HCEC 1CT (cell line): ENCODE measurements around the gene BATF3.

ENCODE experiments used
- DNase-seq: peaks from one replicate; pipeline ENCODE4 v3.0.0-alpha.2; 2017

Gene BATF3

GRCh38 chr1:212702672-212703071, 3.0 kb upstream of the BATF3 start:
- DNase-seq = no peak

- no peak for DNase-seq
Observed at GRCh38 chr1:212701910-212702309, 2.3 kb upstream of the BATF3 start.

GRCh38 chr1:212700892-212701819, 1.5 kb upstream of the BATF3 start:
- DNase-seq = peak; percentile 69

DNA sequence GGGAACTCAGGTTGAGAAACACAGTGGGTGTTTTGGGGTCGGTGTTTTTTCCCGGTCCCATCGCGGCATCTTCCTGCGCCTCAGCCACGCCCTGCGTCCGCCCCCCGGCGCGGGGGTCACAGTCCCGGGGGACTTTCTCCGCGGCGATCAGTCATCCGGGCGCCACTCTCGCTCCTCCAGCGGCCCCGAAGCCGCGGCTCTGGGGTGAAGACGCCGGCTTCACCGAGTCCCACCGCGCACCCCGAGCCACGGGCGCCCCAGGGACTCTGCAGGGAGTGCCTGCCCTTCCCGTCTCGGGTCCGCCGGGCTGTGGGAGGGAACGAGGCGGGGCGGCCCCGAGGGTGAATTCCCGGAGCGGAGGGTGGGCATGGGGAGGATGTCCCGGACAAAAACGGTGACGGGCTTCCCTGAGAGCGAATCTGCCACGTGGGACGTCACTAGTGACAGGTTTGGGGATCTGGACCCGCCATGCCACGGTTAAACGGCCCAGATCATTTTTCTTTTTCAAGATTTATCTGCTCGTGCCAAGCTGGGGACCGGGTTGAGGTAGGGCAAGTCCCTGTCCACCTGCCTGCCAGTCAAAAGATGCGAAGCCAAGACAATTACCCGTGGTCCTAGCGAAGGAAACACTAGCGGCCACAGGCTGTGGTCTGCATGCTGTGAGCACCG, 717 bp upstream of the BATF3 start:
- no peak for DNase-seq

- DNase-seq = peak; percentile 21
Observed at GRCh38 chr1:212699104-212699624, 476 bp downstream of the BATF3 start.

GRCh38 chr1:212698467-212699103, 1.1 kb downstream of the BATF3 start:
- no peak for DNase-seq

DNA sequence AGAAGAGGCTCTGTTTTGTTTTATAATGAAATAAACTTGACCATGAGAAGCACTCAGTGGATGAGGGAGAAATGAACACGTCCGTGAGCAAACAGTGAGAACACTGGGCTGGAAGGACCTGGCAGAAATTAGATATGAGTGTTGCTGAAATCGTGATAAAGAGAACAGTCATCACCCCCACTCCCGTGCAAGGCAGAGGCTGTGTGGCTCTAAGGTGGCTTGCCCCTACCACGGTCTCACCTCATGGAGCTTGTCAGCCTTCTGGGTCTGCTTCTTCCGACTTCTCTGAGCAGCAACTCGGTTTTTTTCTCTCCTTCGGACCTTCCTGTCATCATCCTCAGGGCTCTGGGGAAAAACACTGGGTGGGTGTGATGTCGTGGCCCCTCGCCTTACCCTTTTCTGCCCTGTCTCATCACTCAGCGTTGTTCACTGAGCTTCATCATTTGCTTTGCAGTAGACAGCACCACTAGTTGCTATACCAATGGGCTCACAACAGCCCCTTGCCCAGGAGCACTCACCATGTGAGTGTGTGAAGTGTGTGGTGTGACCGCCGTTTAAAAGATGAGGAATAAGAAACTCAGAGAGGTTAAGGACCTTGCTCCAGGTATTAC, 2.8 kb downstream of the BATF3 start:
- no peak for DNase-seq

GRCh38 chr1:212692774-212693644, 6.6 kb downstream of the BATF3 start:
- DNase-seq = peak; percentile 68

- no peak for DNase-seq
Observed at GRCh38 chr1:212691561-212692071, 8.0 kb downstream of the BATF3 start.

DNA sequence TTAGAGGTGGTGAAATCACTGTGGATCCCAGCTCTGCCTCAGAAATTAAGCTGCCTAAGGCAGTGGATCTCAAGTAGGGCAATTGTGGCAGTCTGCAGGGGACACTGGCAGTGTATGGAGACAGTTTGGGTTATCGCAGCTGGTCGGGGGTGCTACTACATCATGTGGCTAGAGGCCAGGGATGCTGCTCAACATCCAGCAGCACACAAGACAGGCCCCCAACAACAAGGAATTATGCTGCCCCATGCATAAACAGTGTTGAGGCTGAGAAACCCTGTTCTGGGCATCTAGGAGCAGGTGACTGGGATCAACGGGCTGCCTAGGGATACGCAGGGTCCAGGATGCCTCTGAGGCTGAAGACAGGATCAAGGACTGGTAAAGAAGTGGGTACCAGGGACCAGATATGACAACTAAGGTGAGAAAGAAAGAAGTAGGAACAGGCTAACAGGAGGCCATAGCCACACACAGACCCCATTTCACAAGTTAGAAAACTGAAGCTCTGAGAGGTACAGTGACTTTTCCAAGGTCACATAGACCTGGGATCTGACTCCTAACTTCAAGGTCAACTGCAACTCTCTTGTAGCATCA, 8.7 kb downstream of the BATF3 start:
- DNase-seq = no peak

DNA sequence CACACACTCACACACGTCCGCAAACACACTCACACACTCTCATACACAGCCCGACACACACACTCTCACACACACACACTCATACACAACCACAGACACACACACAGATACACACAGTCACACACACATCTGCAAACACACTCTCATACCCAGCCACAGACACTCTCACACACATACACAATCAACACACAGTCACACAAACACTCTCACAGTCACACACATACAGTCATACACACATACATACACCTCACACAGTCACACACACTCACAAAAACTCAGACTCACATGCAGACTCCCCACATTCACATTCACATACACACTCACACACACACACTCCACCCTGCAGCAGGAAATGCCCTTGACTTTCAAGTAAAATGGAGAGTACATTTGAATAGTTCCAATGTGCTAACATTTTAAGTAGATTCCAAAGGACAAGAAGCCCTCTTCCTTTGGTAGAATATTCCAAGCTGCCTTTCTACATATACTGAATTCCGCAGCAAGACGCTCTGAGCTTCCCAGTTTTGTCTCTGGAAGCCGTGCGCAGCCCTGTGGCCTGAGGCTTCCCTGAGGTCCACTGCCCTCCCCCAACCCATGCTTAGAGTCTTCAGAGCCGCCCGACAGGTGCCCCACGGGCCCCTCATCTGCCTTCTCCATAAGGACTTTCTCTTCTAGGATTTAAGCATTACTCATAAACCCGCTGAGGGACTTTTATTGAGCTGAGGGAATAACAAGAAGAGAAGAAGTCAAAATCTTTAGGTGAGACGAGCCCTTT, 9.7 kb downstream of the BATF3 start:
- no peak for DNase-seq

GRCh38 chr1:212689196-212689725, 10.4 kb downstream of the BATF3 start:
- DNase-seq = no peak

DNA sequence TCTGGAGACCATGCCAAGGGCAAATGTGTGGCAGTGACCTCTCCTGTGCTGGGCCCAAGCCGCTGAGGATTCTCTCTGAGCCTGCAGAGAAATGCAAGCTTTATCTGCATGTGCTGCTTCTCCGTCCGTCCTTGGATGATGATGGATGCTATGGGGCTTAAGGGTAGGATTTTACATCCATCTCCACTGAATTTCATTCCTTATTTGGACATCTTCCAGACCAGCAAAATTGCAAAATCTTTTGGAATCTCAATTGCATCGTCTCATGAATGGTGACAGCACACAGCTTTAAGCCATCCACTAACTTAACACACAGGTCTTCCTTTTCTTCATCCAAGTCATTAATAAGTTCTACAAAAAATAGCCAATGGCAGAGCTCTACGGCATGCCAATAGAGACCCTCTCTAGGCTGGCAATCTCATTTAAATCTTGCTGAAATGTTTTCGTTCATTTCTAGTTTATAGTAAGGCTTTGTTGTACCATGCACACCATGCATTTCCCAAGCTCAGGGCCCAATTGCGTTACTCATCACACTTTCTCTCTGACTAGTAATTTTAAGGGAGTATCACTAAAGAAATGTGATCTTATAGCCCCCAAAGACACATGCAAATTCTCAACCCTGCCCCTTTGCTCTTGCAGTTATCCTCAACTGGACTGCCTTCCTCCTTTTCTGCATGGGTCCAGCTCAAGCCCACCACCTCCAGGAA, 11.1 kb downstream of the BATF3 start:
- peak; percentile 46 for DNase-seq

GRCh38 chr1:212687811-212688210, 11.8 kb downstream of the BATF3 start:
- DNase-seq = no peak

DNA sequence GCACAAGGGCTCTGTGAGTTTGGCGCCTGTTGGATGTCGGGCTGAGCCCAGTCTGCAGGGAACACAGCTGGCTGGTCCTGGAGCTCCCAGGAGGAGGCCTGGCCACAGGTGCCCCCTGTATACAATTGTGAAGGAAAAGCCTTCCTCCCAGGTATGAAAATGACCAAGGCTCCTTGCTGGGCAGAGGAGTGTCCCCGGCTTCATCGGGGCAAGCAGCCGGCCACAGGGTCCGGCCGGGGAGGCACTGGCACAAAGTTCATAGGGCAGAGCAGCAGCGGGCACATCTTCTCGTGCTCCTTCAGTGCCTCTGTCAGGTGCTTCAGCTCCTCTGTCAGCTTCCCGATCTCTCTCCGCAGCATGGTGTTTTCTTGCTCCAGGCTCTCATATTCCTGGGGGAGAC, 13.0 kb downstream of the BATF3 start:
- DNase-seq = no peak

DNA sequence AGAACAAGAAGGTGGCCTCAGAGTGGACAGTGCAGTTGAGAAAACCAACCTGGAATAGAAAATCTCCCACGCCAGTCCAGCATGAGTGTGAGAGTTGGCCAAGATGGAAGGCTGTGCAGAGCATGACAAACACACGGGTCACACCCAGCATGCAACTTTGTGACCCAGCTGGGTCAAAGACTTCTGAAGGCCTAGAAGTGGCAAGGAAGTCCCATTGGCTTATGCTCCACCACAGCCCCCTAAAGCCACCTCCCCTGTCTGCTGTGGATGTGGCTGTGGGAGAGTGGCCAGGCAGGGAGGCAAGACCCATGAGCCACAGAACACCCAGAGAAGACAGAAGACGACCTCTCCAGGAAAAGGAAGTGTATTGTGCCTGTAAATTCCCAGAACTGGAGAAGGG, 13.6 kb downstream of the BATF3 start:
- no peak for DNase-seq

DNA sequence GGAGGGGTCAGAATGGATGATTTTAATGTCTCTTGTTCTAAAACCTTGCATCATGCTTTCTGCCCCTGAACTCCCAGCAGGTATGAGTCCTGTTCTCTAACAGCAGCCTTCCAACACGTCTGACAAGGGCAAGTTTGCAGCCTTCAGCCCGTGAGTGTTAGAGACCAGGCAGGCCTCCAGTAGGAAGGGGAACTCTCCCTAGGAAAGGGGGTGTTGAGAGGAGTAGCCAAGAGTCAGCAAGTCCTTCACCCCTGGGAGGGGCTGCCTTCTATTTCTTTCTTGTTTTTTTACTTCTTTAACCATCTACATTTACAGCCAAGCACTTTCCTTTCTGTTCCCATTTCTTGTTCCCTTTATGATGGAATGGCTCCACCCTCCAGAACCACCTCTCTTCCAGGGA, 14.2 kb downstream of the BATF3 start:
- no peak for DNase-seq

GRCh38 chr1:212684521-212685090, 15.0 kb downstream of the BATF3 start:
- no peak for DNase-seq

DNA sequence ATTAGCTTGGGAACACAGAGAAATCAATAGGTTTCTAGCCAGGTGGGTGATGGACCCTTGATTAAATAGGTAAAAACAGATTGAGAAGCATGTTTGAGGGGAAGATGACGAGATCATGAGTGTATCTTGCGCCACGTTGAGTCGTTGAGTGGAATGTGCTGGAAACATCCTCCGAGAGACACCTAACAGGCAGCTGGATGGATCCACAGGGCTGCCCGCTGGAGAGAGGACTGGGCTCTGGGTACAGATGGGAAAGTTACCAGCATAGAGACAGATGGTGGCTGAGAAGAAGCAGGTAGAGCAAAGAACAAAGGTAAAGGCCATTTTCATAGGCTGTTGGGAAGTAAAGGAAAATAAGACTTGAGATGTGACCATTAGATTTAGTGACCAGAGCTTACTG, 15.6 kb downstream of the BATF3 start:
- DNase-seq = no peak
